H1 (cell line): ENCODE results near the gene EEF1AKMT3. TPM values are rescaled to one million over a fixed set of nuclear protein-coding genes. Genes with fewer than 3 reads are reported as not detected.

ENCODE experiments used
- ASH2L ChIP-seq: fragments of 200-600, 300-600 bp; sonication (generic); IDR thresholded peaks from one replicate; pipeline ENCODE4 v1.7.1; 2017; ENCODE audit warnings: low read length
- ATF2 ChIP-seq: IDR thresholded peaks from 2 replicates; pipeline ENCODE4 v1.6.1; 2012; ENCODE audit warnings: low read length, inconsistent platforms
- CHD7 ChIP-seq: fragments of 300-600 bp; sonication (generic); IDR thresholded peaks from 2 replicates; pipeline ENCODE4 v1.7.1; 2012; ENCODE audit warnings: low read length, moderate library complexity, mild to moderate bottlenecking, inconsistent platforms; ENCODE audit not compliant: insufficient replicate concordance
- EZH2 ChIP-seq: fragments of 200-600 bp; sonication (generic); IDR thresholded peaks from 2 replicates; pipeline ENCODE4 v1.7.1; 2012; ENCODE audit warnings: low read depth, mild to moderate bottlenecking, moderate library complexity, low read length, inconsistent platforms; ENCODE audit not compliant: severe bottlenecking
- FOSL1 ChIP-seq: IDR thresholded peaks from 2 replicates; pipeline ENCODE4 v1.6.1; 2011; ENCODE audit warnings: mild to moderate bottlenecking, low read depth, low read length, moderate library complexity; ENCODE audit not compliant: insufficient read depth
- GABPA ChIP-seq: IDR thresholded peaks from 2 replicates; pipeline ENCODE4 v1.6.1; 2011; ENCODE audit warnings: mild to moderate bottlenecking, low read length, moderate library complexity, borderline replicate concordance; ENCODE audit not compliant: insufficient read depth
- NANOG ChIP-seq: IDR thresholded peaks from 2 replicates; pipeline ENCODE4 v1.6.1; 2011; ENCODE audit warnings: low read length, low read depth, mild to moderate bottlenecking, inconsistent platforms; ENCODE audit not compliant: insufficient read depth, poor library complexity, severe bottlenecking
- SP2 ChIP-seq: IDR thresholded peaks from 2 replicates; pipeline ENCODE4 v1.6.1; 2012; ENCODE audit warnings: mild to moderate bottlenecking, low read length, inconsistent platforms
- polyA plus RNA-seq, 7 experiments: library from polyadenylated mRNA; depleted of rRNA in 3 of 7; stranded (reverse) in 5 of 7; unstranded in 2 of 7; fragments of >200 nt in 5 of 7; fragments of 200-250 nt in 2 of 7; gene quantifications; 1 replicate in 5 of 7; 2 replicates in 1 of 7; 4 replicates in 1 of 7; pipeline versions ENCODE4 v1.2.1 to v1.2.3, GENCODE V29; 2011 to 2013; ENCODE audit warnings: missing spikeins in 2 of 7, mixed read lengths in 2 of 7
- total RNA-seq: library from RNA; stranded (reverse); fragmentation: NEBNext Ultra II Directional; extraction: Animal tissue kit (Norgen Biotek cat#: 25700); gene quantifications from 2 replicates; pipeline ENCODE4 v1.2.1, GENCODE V29; 2021

The EEF1AKMT3 gene
- total and polyA plus RNA-seq, 2 of the 8 experiments (the other 6 are each of a cell fraction or from before 2014, with no cell fraction given) = 3.1 to 4.4 TPM

GRCh38 chr12:57726151-57726883, 46.1 kb upstream of the EEF1AKMT3 start (continued):
- TF ChIP-seq CHD7 = no peak
- TF ChIP-seq SP2 = no peak
- TF ChIP-seq ATF2 = no peak
- TF ChIP-seq ASH2L = peak; percentile 39
- TF ChIP-seq EZH2 = no peak
- no peak for TF ChIP-seq FOSL1
- no peak for TF ChIP-seq NANOG
- TF ChIP-seq GABPA = 0 out of 2 replicates have a peak, but pooled peaks have one; percentile 41
